HG03064 (cell line): Measurements from ENCODE around the gene TMPRSS6.

Experiments
- ATAC-seq: cut with Tn5 transposase; IDR thresholded peaks from one replicate; pipeline ENCODE4 v1.9.1; 2021; ENCODE audit warnings: low read depth; ENCODE audit not compliant: unreplicated experiment

The TMPRSS6 gene

DNA sequence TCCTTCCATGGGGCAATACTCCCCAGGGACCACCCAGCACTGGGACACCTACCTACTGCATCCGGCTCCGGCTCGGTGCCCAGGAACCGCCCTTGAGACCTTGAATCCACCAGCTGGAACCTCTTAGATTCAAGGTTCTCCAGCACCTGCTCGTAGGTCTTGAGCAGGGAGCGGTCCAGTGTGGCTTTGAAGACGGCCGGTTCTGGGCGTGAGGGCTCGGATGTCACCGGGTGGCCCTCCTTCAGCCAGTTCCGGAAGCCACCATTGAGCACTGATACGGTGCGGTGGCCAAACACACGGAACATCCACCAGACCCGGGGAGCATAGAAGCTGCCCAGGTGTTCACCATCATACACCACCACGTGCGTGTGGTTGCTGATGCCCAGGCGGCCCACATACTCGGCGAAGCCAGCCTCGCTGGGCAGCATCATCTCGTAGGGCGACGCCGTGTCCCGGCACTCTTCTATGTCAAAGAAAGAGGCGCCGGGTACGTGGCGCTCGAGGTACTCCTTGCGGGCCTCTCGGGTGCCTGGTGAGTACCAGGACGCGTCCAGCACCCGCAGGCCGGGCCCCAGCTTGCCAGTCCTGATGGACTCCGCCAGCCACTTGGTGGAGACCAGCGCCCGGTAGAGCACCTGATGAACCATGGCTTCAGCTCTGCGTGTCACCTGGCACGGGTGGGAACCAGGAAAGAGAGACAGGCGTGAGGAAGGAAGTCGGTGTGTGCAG, 91.3 kb downstream of the TMPRSS6 start:
- ATAC-seq, result no peak

- ATAC-seq, result no peak
These were observed 92.2 kb downstream of the TMPRSS6 start for GRCh38 chr22:37017356-37017755.

DNA sequence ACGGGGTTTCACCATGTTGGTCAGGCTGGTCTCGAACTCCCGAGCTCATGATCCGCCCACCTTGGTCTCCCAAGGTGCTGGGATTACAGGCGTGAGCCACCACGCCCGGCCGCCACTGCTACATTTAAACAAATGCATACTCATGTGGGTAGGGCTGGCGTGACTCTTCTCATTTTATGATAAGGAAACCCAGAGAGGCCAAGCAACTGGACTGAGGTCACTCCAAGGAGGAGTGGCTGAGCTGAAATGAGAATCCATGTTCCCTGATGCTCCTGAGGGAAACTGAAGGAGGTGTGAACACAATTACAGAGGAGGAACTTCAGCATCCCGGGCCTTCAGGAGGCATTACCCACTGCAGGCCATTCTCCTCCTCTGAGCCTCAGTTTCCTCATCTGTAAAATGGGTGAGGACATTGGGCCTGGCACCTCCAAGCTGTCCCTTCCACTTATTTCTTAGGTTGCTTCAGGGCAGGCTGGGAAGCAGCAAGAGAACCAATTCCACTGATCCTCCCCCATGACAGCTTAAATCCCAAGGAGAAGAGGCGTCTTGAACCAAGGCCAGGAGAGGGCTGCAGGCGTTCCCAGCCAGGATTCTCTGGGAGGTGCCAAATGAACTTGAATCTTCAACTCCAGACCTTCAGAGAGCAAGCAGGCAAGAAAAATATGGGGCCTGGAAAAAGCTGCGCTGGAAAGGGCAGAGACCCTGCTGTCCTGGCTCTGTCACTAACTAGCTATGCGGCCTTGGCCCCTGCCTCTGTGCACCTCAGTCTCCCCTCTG, 93.2 kb downstream of the TMPRSS6 start:
- no peak for ATAC-seq

DNA sequence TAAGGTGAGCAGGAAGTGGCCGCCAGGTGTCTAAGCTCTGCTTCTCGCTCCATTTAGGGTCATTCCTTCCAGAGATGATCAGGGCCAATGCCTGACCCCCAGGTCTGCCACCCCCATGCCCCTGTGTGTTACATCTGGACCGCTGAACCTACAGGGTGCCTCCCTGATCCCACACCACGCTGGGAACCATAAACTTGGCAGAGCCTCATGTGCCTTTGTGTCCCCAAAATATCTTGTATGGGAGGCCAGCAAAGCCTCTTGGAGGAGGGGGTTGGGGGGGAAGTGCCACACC, 94.0 kb downstream of the TMPRSS6 start:
- ATAC-seq, result no peak
